ENCODE data around the gene SNCA.

SNCA gene

GRCh38 chr4:89767924-89768323 lies 69.0 kb downstream of the SNCA start:
- no peak for DNase-seq (ENCODE audit: low read depth)
- in situ Hi-C loops (cut with HindIII; ENCODE audit: low sequenced_read_pairs) = no loop called here
- no peak overlapping the region for H3K4me3 ChIP-seq (ENCODE audit: low read depth, low read length)
- TF ChIP-seq CTCF (IDR thresholded peaks at IDR 0.05; ENCODE audit: low read depth, low read length, missing control alignments) = no peak

DNA sequence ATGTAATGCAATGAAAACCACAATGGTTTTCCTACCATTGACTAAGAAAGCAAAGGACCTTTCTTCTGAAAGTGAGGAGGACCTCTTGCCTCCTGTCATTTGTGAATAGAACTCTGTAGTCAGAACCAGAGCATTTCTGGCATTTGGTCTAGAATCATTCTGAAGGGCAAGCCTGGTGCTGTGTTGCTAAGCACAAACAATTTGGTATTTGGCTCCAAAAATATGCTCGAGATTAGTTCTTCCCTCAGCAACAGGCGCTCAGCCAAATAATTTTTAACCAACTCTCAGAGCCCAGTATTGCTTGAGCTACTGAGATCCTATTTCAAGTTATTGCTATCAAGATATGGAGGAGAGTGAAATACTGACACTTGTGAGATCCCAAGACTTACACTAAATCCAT lies 71.0 kb downstream of the SNCA start:
- H3K4me3 ChIP-seq (ENCODE audit: low read depth, low read length) = no peak overlapping the region
- in situ Hi-C loops (cut with HindIII; ENCODE audit: low sequenced_read_pairs) = no loop called here
- peak; percentile 76 for DNase-seq (ENCODE audit: low read depth)
- TF ChIP-seq CTCF (IDR thresholded peaks at IDR 0.05; ENCODE audit: low read depth, low read length, missing control alignments) = no peak

- no peak for DNase-seq (ENCODE audit: low read depth)
- no peak overlapping the region for H3K4me3 ChIP-seq (ENCODE audit: low read depth, low read length)
- TF ChIP-seq CTCF (IDR thresholded peaks at IDR 0.05; ENCODE audit: low read depth, low read length, missing control alignments) = no peak
- in situ Hi-C loops (cut with HindIII; ENCODE audit: low sequenced_read_pairs) = no loop called here
Measured at GRCh38 chr4:89765528-89765927, 71.4 kb downstream of the SNCA start.

DNA sequence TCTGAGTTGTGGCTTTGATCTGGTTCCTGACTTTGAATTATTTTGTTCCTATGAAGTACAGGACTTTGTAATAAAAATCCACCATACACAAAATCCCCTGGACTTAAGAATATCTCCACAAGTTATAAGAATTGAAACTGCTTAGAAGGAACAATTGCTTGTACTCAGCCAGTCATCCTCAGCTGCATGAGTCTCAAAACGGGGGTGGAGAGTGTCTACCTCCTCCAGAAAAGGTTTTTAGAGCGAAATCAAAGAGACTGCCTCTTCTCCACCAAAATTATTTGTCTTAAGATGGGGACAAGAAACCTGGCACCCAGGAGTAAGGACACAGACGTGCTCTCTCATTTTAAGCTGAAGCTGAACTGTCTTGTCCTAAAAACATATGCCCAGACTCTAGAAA lies 74.7 kb downstream of the SNCA start:
- no peak for TF ChIP-seq CTCF (IDR thresholded peaks at IDR 0.05; ENCODE audit: low read depth, low read length, missing control alignments)
- in situ Hi-C loops (cut with HindIII; ENCODE audit: low sequenced_read_pairs) = no loop called here
- no peak for DNase-seq (ENCODE audit: low read depth)
- H3K4me3 ChIP-seq (ENCODE audit: low read depth, low read length) = no peak overlapping the region

GRCh38 chr4:89759426-89759825 lies 77.5 kb downstream of the SNCA start:
- no peak for TF ChIP-seq CTCF (IDR thresholded peaks at IDR 0.05; ENCODE audit: low read depth, low read length, missing control alignments)
- DNase-seq (ENCODE audit: low read depth) = no peak

DNA sequence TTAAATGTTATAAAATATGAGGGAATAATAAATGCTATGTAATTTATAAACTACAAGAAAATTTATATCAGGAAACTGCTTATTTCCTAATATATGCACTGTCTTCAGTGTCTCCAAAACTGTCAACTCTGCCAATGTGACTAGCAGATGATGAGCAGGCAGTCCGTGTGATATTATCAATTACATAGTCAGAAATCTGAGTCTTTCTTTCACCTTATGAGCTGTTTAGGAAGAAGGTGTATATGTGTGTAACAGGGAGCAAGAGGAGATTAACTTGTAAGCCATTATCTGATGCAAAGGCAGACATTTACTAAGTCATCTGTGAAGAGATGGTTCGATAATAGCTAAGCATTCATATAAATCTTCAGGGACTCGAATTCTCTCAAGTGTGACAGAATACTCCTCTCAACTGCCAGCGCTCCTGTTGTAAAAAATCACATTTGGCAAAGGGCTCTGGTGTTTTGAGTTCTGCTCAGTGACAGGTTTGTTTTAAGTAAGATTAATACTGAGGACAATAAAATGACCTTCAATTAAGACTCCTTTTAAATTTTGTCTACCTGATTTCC lies 79.7 kb downstream of the SNCA start:
- no peak for TF ChIP-seq CTCF (IDR thresholded peaks at IDR 0.05; ENCODE audit: low read depth, low read length, missing control alignments)
- no peak for DNase-seq (ENCODE audit: low read depth)
- in situ Hi-C loops (cut with HindIII; ENCODE audit: low sequenced_read_pairs) = no loop called here
- H3K4me3 ChIP-seq (ENCODE audit: low read depth, low read length) = no peak overlapping the region

More at GRCh38 chr4:89759426-89759825, 77.5 kb downstream of the SNCA start:
- in situ Hi-C loops (cut with HindIII; ENCODE audit: low sequenced_read_pairs) = no loop called here
- no peak overlapping the region for H3K4me3 ChIP-seq (ENCODE audit: low read depth, low read length)

DNA sequence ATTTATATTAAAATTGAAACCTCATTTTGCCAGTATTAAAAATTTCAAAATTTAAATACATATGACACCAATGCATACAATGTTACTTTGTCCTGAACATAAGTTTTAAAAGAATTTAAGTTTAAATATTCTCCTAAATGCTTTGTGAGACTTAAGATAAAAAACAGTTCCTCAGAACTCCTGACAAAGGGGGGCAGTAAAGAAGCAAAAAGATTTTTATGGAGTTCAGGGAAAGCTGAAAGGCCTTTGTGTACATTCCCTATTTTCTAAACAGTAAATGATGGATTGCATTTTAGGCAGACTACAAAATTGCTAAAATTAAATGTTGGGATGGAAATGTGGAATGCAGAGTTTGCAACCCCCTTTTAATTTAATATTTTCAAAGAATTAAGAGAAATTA lies 81.7 kb downstream of the SNCA start:
- H3K4me3 ChIP-seq (ENCODE audit: low read depth, low read length) = no peak overlapping the region
- TF ChIP-seq CTCF (IDR thresholded peaks at IDR 0.05; ENCODE audit: low read depth, low read length, missing control alignments) = peak; percentile 7
- in situ Hi-C loops (cut with HindIII; ENCODE audit: low sequenced_read_pairs) = no loop called here
- DNase-seq (ENCODE audit: low read depth) = no peak

All from astrocyte of the cerebellum (primary cell).